HG02623 (cell line): Measurements from ENCODE around the gene NUDT16L1.

ENCODE experiments used
- ATAC-seq: cut with Tn5 transposase; IDR thresholded peaks from one replicate; pipeline ENCODE4 v1.9.1; 2021; ENCODE audit warnings: moderate library complexity; ENCODE audit not compliant: unreplicated experiment

NUDT16L1 gene

GRCh38 chr16:4663777-4664465 lies 29.4 kb upstream of the NUDT16L1 start:
- ATAC-seq, result no peak

- no peak for ATAC-seq
Measured at GRCh38 chr16:4664538-4665418, 28.6 kb upstream of the NUDT16L1 start.

- ATAC-seq, result no peak
Measured at GRCh38 chr16:4666537-4667202, 26.7 kb upstream of the NUDT16L1 start.

GRCh38 chr16:4667203-4667963 lies 26.0 kb upstream of the NUDT16L1 start:
- ATAC-seq, result no peak

- ATAC-seq, result no peak
Measured at GRCh38 chr16:4668313-4668960, 24.9 kb upstream of the NUDT16L1 start.

GRCh38 chr16:4673387-4674046 lies 19.8 kb upstream of the NUDT16L1 start:
- no peak for ATAC-seq

GRCh38 chr16:4674926-4675530 lies 18.3 kb upstream of the NUDT16L1 start:
- ATAC-seq, result no peak

GRCh38 chr16:4675864-4676786 lies 17.2 kb upstream of the NUDT16L1 start:
- ATAC-seq, result no peak

GRCh38 chr16:4676831-4677230 lies 16.5 kb upstream of the NUDT16L1 start:
- no peak for ATAC-seq

GRCh38 chr16:4677390-4677789 lies 16.0 kb upstream of the NUDT16L1 start:
- ATAC-seq, result no peak

GRCh38 chr16:4677994-4678393 lies 15.4 kb upstream of the NUDT16L1 start:
- no peak for ATAC-seq

GRCh38 chr16:4678596-4678995 lies 14.8 kb upstream of the NUDT16L1 start:
- no peak for ATAC-seq

GRCh38 chr16:4679156-4679849 lies 14.1 kb upstream of the NUDT16L1 start:
- no peak for ATAC-seq

- no peak for ATAC-seq
Measured at GRCh38 chr16:4679850-4680636, 13.3 kb upstream of the NUDT16L1 start.

- no peak for ATAC-seq
Measured at GRCh38 chr16:4680673-4681470, 12.5 kb upstream of the NUDT16L1 start.

- no peak for ATAC-seq
Measured at GRCh38 chr16:4681471-4682083, 11.8 kb upstream of the NUDT16L1 start.
